Keratinocyte (primary cell): ENCODE results near the gene LTB4R.

Experiments
- CTCF ChIP-seq, 3 experiments: IDR thresholded peaks in 1 of 3; conservative IDR thresholded peaks in 1 of 3; optimal IDR thresholded peaks in 1 of 3; 2 replicates in 2 of 3; 3 replicates in 1 of 3; pipeline versions ENCODE3 to v1.5.1; 2011; ENCODE audit warnings: low read length in 3 of 3, mild to moderate bottlenecking in 3 of 3, moderate library complexity in 2 of 3, control low read depth in 1 of 3, inconsistent platforms in 1 of 3; ENCODE audit not compliant: insufficient read depth in 2 of 3; ENCODE audit errors: extremely low read depth in 1 of 3
- EZH2 ChIP-seq: IDR thresholded peaks from one replicate; pipeline ENCODE4 v1.6.1; 2012; ENCODE audit warnings: inconsistent platforms, mild to moderate bottlenecking, low read length, moderate library complexity

- TF ChIP-seq CTCF (optimal IDR thresholded peaks at IDR 0.05 in 1 of 3, IDR thresholded peaks at IDR 0.05 in 1 of 3, conservative IDR thresholded peaks at IDR 0.05 in 1 of 3; ENCODE audit: extremely low read depth in 1 of 3, insufficient read depth in 2 of 3, low read length in 3 of 3) = no peak
- TF ChIP-seq EZH2 = no peak
Measured at GRCh38 chr14:24298892-24299254, 12.4 kb upstream of the LTB4R start.
